Keratinocyte (primary cell): Measurements from ENCODE around the gene ZNF470.

Experiments used
- CTCF ChIP-seq, 3 experiments: IDR thresholded peaks in 1 of 3; conservative IDR thresholded peaks in 1 of 3; optimal IDR thresholded peaks in 1 of 3; 2 replicates in 2 of 3; 3 replicates in 1 of 3; pipeline versions ENCODE3 to v1.5.1; 2011; ENCODE audit warnings: low read length in 3 of 3, mild to moderate bottlenecking in 3 of 3, moderate library complexity in 2 of 3, control low read depth in 1 of 3, inconsistent platforms in 1 of 3; ENCODE audit not compliant: insufficient read depth in 2 of 3; ENCODE audit errors: extremely low read depth in 1 of 3
- EZH2 ChIP-seq: IDR thresholded peaks from one replicate; pipeline ENCODE4 v1.6.1; 2012; ENCODE audit warnings: inconsistent platforms, mild to moderate bottlenecking, low read length, moderate library complexity

GRCh38 chr19:56601375-56601774, 34.1 kb downstream of the ZNF470 start:
- no peak for TF ChIP-seq CTCF (optimal IDR thresholded peaks at IDR 0.05 in 1 of 3, IDR thresholded peaks at IDR 0.05 in 1 of 3, conservative IDR thresholded peaks at IDR 0.05 in 1 of 3; ENCODE audit: extremely low read depth in 1 of 3, insufficient read depth in 2 of 3, low read length in 3 of 3)
- no peak for TF ChIP-seq EZH2
